ENCODE results near the gene SLC22A1.
"Not testable (repeated sequence)": the region's sequence is repeated elsewhere in the genome, so short reads cannot be mapped to it uniquely, and the experiment has no call there.

SLC22A1 gene

DNA sequence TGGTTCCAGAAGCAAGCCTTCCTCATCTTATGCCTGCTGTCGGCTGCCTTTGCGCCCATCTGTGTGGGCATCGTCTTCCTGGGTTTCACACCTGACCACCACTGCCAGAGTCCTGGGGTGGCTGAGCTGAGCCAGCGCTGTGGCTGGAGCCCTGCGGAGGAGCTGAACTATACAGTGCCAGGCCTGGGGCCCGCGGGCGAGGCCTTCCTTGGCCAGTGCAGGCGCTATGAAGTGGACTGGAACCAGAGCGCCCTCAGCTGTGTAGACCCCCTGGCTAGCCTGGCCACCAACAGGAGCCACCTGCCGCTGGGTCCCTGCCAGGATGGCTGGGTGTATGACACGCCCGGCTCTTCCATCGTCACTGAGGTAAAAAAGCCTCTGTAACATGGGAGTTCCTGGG is 366 bp downstream of the SLC22A1 start:
- DNase-seq (ENCODE audit: extremely low read depth in 1 of 2, low read depth in 1 of 2) = no peak

- DNase-seq (ENCODE audit: extremely low read depth in 1 of 2, low read depth in 1 of 2) = no peak
Measured at GRCh38 chr6:160122744-160123143, 1.1 kb downstream of the SLC22A1 start.

GRCh38 chr6:160124007-160124406 is 2.4 kb downstream of the SLC22A1 start:
- no peak for DNase-seq (ENCODE audit: extremely low read depth in 1 of 2, low read depth in 1 of 2)

GRCh38 chr6:160124605-160125004 is 3.0 kb downstream of the SLC22A1 start:
- no peak for DNase-seq (ENCODE audit: extremely low read depth in 1 of 2, low read depth in 1 of 2)

DNA sequence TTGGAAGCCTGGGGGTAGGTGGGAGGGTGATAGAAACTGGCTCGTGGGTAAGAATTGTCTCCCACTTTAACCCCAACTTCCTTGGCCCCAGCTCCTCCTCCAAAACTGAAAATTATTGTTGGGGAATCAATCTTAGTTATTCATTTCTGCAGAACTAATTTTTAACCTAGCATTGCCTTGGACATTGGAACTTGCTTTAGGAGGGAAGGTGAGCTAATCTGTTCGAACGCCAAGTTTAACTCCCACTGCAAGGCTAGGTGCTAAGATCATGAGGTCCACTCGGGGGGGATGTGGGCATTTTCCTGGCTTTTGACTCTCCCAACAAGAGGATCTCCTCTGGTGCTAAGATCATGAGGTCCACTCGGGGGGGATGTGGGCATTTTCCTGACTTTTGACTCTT is 3.5 kb downstream of the SLC22A1 start:
- DNase-seq (ENCODE audit: extremely low read depth in 1 of 2, low read depth in 1 of 2) = not testable (repeated sequence)

DNA sequence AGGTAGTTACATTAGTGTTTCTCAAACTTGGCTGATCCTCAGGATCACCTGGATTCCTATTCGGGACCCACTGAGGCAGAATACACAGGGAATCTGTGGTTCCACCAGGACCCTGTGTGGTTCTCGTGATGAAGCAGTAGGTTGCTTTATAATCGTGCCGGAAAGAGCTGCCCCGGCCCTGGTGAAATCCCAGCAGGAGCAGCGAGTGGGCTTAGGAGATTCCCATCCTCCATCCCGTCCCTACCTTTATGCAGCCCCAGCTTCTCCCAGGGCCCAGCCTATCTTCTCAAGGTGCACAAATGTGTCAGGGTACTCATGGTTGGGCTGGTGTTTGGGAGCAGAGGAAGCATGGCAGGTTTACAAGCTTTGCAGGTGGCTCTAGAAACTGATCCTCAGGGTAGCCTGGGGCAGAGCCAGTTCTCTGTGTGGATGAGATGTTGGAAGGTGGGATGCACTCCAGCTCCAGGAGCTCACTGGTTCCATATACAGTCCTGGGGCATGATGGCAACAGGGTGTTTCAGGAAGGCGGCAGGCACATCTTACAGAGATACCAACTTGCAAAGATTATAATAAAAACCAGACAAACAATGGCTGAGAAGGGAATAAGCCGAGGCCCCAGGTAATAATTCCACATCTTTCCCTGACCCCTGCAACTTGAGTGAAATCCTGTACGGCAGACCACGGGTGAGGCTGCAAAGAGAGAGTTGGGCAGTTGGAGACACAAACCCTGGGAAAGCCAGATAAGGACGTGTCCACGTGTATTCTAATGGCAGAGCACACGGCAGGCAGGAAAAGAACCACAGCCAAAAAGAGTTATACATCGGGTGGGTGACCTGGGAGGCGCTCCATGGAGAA is 5.9 kb downstream of the SLC22A1 start:
- DNase-seq (ENCODE audit: extremely low read depth in 1 of 2, low read depth in 1 of 2) = no peak

GRCh38 chr6:160128125-160128683 is 6.6 kb downstream of the SLC22A1 start:
- no peak for DNase-seq (ENCODE audit: extremely low read depth in 1 of 2, low read depth in 1 of 2)

DNA sequence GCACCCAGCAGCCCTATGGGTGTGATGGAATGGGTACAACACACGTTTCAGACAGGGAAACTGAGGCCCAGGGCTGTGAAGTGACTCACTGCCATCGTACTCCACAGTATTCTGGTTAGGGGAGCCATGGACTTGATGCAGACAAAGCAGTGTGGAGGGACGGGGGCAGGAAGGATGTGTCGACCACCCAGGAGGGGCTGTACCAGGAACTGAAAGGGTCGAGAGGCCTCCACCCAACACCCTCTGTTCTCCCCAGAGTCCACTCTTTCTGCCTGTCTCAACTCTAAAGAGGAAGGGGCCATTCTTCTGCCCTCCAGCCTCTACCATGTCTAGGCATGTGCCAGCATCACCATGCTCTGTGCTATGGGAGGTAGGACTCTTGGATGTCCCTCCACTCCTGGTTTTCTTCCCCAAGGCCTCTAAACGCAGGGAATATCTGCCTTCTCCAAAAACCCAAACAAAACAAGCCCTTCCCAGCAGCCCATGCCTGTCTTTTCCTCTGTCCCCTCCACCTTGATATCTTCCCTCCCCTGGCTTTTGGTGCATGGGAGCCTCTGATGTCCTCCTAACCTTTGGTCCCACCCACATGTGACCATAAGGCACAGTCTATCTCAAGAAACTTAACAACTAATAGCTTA is 7.4 kb downstream of the SLC22A1 start:
- no peak for DNase-seq (ENCODE audit: extremely low read depth in 1 of 2, low read depth in 1 of 2)

DNA sequence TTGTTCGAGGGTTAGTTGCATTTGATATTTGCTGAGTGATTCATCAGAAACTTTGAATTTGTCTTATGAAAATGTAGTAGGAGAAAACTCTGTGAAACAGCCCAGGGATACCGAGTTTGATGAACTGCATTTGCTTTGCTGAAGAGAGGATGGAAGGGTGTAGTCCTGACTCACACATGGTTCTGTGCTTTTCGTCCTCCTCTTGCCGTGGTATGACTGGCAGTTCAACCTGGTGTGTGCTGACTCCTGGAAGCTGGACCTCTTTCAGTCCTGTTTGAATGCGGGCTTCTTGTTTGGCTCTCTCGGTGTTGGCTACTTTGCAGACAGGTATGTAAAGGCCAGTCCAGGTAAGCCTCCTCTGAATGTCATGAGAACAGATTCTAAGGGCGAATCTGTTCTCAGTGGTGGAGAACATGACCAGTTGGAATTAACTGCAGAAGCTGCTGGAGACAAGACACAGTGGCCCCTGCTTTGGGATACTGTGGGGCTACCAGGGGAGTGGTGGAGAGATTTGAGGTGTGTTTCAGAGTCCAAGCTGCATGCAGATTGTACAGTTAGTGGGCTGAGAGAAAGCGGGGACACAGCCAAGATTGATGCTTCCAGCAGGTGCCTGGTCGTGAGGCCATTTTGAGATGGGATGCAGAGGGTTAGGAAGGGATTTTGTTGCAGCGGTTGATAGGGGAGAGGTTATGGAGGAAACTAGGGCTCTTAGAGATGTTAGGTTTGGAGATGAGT is 8.4 kb downstream of the SLC22A1 start:
- no peak for DNase-seq (ENCODE audit: extremely low read depth in 1 of 2, low read depth in 1 of 2)

- no peak for DNase-seq (ENCODE audit: extremely low read depth in 1 of 2, low read depth in 1 of 2)
Measured at GRCh38 chr6:160130729-160131484, 9.3 kb downstream of the SLC22A1 start.

- DNase-seq (ENCODE audit: extremely low read depth in 1 of 2, low read depth in 1 of 2) = no peak
Measured at GRCh38 chr6:160131636-160132296, 10.2 kb downstream of the SLC22A1 start.

DNA sequence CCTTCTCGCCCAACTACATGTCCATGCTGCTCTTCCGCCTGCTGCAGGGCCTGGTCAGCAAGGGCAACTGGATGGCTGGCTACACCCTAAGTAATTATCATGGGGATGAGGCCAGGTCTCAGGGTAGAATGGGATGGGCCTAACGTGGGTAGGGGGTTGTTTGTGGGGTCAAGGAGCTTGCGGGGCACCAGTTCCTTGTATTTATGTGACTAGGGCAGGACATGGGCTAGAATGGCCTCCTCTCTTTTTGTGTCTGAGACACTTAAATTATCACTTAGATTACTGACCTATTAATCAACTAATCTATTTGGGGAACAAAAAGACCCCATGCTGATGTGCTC is 10.7 kb downstream of the SLC22A1 start:
- no peak for DNase-seq (ENCODE audit: extremely low read depth in 1 of 2, low read depth in 1 of 2)

- no peak for DNase-seq (ENCODE audit: extremely low read depth in 1 of 2, low read depth in 1 of 2)
Measured at GRCh38 chr6:160132776-160133338, 11.2 kb downstream of the SLC22A1 start.

GRCh38 chr6:160133441-160134336 is 12.1 kb downstream of the SLC22A1 start:
- DNase-seq (ENCODE audit: extremely low read depth in 1 of 2, low read depth in 1 of 2) = no peak

- peak in 1 of 2 donors; percentile 13 for DNase-seq (ENCODE audit: extremely low read depth in 1 of 2, low read depth in 1 of 2)
Measured at GRCh38 chr6:160134337-160134751, 12.7 kb downstream of the SLC22A1 start.

DNA sequence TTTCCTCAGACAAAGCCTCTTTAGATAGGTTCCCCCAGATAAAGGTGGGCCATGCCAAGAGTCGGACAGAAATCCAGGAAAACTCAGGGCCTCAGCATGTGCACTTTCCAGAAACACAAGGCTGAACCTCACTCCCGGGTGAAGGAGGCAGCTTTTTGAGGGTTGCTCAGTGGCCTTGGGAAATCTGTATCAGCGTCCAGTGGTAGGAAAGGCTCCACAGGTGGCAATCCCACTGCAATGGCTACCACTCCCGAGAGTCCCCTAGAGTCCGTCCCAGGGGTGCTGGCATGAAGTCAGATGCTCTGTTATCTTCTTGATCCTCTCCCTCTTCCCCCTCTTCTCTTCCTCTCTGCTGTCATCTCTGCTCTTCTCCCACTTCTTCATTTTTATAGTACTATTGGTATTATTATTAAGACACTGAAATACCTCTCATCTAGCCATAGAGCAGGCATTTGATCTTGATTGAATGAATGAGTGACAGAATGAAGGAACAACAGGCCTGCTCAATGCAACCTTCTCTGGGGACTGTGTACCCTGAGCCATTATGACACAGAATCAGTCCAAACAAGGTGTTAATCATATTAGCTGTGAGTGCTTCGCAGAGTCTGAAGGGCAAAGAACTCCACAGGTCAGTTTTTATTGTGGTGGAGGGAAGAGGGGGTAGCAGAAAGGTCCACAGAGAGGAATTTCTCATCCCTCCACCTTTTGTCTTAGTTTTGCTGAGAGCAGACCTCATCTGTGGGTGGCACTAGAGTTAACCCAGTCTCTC is 13.3 kb downstream of the SLC22A1 start:
- DNase-seq (ENCODE audit: extremely low read depth in 1 of 2, low read depth in 1 of 2) = no peak

GRCh38 chr6:160135907-160136655 is 14.5 kb downstream of the SLC22A1 start:
- DNase-seq (ENCODE audit: extremely low read depth in 1 of 2, low read depth in 1 of 2) = no peak

All from stimulated activated CD8-positive, alpha-beta memory T cell treated with anti-CD3 and anti-CD28 coated beads, Interleukin-7, amount 100 ng/mL, for 48 hours (primary cell).